Stimulated activated CD8-positive, alpha-beta memory T cell treated with anti-CD3 and anti-CD28 coated beads, Interleukin-2, amount 100 ng/mL, for 48 hours (primary cell): Measurements from ENCODE around the gene ALG9.
"Not testable (repeated sequence)": the region's sequence is repeated elsewhere in the genome, so short reads cannot be mapped to it uniquely, and the experiment has no call there.

Source experiments
- DNase-seq, 2 donors: peaks; one replicate each; pipeline ENCODE4 v3.0.0-alpha.2; 2020; ENCODE audit warnings: low read depth in 2 of 2

ALG9 gene

GRCh38 chr11:111795334-111795985, 75.9 kb downstream of the ALG9 start:
- DNase-seq, result no peak

- DNase-seq, result no peak
Observed at GRCh38 chr11:111793863-111794262, 77.5 kb downstream of the ALG9 start.

GRCh38 chr11:111792955-111793500, 78.4 kb downstream of the ALG9 start:
- DNase-seq, result no peak

- no peak for DNase-seq
Observed at GRCh38 chr11:111792314-111792713, 79.1 kb downstream of the ALG9 start.

GRCh38 chr11:111788464-111788863, 82.9 kb downstream of the ALG9 start:
- no peak for DNase-seq

GRCh38 chr11:111788051-111788450, 83.3 kb downstream of the ALG9 start:
- DNase-seq, result no peak

DNA sequence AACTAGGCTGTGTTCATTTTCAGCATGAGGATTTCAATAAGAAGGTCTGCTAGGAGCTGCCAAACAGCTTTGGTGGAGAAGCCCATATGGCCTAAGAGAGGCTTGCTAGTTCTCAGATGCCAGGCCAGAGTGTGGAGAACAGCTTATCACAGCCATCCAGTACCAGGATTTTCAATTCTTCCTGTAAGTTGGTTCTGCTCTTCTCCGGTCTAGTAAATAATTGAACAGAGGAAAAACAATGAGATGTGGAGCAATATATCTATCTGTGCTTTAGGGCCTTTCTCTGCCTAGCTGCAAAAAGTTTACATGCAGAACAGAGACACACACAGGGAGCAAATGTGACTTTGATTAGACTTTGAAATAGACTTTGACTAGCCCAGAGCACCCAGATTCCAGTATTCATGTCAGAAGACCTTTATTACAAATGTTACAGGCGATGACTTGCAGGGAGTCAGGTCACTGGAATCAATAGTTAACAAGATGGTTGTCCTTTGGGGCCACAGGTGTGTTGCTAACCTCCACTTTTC, 85.4 kb downstream of the ALG9 start:
- no peak for DNase-seq

- DNase-seq, result no peak
Observed at GRCh38 chr11:111785076-111785475, 86.3 kb downstream of the ALG9 start.

DNA sequence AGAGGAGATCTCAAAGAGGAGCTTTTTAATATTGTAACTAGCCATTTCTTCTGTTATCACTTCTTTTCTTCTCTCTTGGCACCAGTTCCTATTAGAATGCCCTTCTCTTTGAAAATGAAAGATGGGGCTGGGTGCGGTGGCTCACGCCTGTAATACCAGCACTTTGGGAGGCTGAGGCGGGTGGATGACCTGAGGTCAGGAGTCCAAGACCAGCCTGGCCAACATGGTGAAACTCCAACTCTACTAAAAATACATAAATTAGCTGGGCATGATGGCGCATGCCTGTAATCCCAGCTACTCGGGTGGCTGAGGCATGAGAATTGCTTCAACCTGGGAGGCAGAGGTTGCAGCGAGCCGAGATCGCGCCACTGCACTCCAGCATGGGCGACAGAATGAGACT, 87.1 kb downstream of the ALG9 start:
- DNase-seq, result not testable (repeated sequence)

DNA sequence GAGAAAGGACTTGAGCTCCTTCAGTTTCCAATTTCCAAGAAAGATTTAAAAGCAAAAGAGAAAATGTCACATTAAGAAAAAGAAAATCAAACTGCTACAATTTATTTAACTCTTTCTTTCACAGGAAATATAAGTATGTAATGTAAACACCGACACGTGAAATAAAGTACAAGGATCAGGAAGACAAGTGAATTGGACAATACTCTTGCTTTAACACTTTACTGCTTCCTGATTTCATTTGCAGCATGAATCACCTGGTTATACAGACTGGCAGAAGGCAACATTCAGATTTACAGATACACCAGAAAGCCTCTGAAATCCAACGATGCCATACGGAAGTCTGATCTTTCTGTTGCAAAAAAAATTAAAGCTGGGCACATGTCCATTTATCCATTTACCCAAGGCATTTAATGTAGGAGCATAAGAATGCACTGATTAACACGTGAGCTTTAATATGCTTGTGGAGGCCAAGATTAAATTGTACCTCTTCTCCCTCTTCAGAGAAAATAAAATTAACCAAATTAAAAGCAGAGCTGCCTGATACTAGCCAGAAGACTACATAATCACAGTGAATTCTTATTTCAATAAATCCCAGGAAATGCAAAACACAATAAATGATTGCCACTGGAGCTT, 89.2 kb downstream of the ALG9 start:
- no peak for DNase-seq

- no peak for DNase-seq
Observed at GRCh38 chr11:111779118-111779517, 92.3 kb downstream of the ALG9 start.

DNA sequence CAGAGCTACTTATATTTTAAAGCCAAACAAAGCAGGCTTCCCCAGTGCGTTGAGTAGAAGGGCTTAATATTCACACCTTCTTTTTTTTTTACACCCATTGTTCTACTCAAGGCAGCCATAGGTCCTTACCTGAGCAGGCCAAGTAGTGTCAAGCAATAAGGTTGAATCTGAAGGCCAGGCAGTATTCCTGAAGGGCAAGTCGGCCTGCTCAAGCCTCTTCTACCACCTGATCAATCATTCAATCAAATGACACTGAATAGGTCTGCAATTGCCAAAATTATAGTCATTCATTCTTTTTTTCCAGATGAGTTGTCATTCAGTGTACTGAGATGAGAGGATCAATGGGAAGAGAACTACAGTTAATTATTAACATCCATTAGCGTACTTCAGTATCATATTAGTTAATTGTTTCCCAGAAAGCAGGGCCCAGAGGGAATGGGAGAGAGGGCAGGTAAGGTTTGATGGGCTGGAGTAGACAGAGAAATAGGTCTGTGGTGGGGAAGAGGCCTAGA, 93.3 kb downstream of the ALG9 start:
- DNase-seq, result no peak

GRCh38 chr11:111777094-111778046, 94.0 kb downstream of the ALG9 start:
- DNase-seq, result no peak

- DNase-seq, result no peak
Observed at GRCh38 chr11:111776398-111777093, 94.8 kb downstream of the ALG9 start.

GRCh38 chr11:111774955-111775710, 96.2 kb downstream of the ALG9 start:
- no peak for DNase-seq

GRCh38 chr11:111772535-111772934, 98.8 kb downstream of the ALG9 start:
- no peak for DNase-seq

DNA sequence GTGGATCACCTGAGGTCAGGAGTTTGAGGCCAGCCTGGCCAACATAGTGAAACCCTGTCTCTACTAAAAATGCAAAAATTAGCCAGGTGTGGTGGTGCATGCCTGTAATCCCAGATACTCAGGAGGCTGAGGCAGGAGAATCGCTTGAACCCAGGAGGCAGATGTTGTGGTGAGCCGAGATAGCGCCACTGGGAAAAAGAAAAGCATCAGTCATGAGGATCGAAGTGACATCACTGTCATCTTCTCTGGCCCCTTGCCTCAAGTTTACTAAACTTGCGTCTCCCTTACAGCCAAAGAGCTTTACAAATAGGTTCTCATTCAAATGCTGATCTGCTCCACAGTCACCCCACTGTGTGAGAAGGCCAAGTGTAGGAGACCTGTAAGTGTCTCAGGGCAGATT, 100.2 kb downstream of the ALG9 start:
- not testable (repeated sequence) for DNase-seq

- DNase-seq, result no peak
Observed at GRCh38 chr11:111770581-111771134, 100.7 kb downstream of the ALG9 start.

GRCh38 chr11:111766834-111767142, 104.6 kb downstream of the ALG9 start:
- no peak for DNase-seq
